SIG-M5 (cell line): ENCODE results near the gene HOXC12.
A peak's percentile ranks its signal among the peaks of the same experiment; 100 is the strongest.

Experiments used
- DNase-seq: peaks from one replicate; lab custom pipeline; 2025; lab: John Stamatoyannopoulos, UW

Gene HOXC12

GRCh38 chr12:53984901-53985691 is 30.4 kb downstream of the HOXC12 start, which contains the start of gene HOXC10:
Gene HOXC10, plus strand, starts transcription at chr12:53985146. Its CDS starts 114 bp downstream, at chr12:53985260.
- no peak for DNase-seq

- no peak for DNase-seq
These were observed 30.9 kb downstream of the HOXC12 start for GRCh38 chr12:53985692-53985993.

- no peak for DNase-seq
These were observed 31.4 kb downstream of the HOXC12 start for GRCh38 chr12:53985994-53986685.

- no peak for DNase-seq
These were observed 32.2 kb downstream of the HOXC12 start for GRCh38 chr12:53986686-53987483.

GRCh38 chr12:53987787-53988230 is 33.1 kb downstream of the HOXC12 start:
- DNase-seq: no peak

- no peak for DNase-seq
These were observed 34.0 kb downstream of the HOXC12 start for GRCh38 chr12:53988541-53989226.

- DNase-seq: peak; percentile 28
These were observed 34.8 kb downstream of the HOXC12 start for GRCh38 chr12:53989227-53990113.

GRCh38 chr12:53990311-53991076 is 35.8 kb downstream of the HOXC12 start:
- no peak for DNase-seq

GRCh38 chr12:53991077-53991460 is 36.4 kb downstream of the HOXC12 start:
- no peak for DNase-seq

GRCh38 chr12:53992377-53992889 is 37.7 kb downstream of the HOXC12 start:
- DNase-seq: no peak

GRCh38 chr12:53993162-53994008 is 38.7 kb downstream of the HOXC12 start:
- no peak for DNase-seq

- no peak for DNase-seq
These were observed 39.2 kb downstream of the HOXC12 start for GRCh38 chr12:53994009-53994263.

GRCh38 chr12:53994264-53995001 is 39.7 kb downstream of the HOXC12 start:
- no peak for DNase-seq

- DNase-seq: no peak
These were observed 40.3 kb downstream of the HOXC12 start for GRCh38 chr12:53995002-53995377.

- DNase-seq: no peak
These were observed 40.9 kb downstream of the HOXC12 start for GRCh38 chr12:53995378-53996239.

GRCh38 chr12:53996240-53997203 is 41.8 kb downstream of the HOXC12 start:
- no peak for DNase-seq
